Measurements from ENCODE around the gene TBC1D2B. TPM values are rescaled to one million over a fixed set of nuclear protein-coding genes. Genes with fewer than 3 reads are reported as not detected.
A peak's percentile ranks its signal among the peaks of the same experiment; 100 is the strongest.

Gene TBC1D2B
- total RNA-seq, 2 donors from 2014 or later, result 35.9 to 49.1 TPM

GRCh38 chr15:78059110-78059839, 18.2 kb downstream of the TBC1D2B start:
- Histone ChIP-seq H3K4me1 (peaks cover 37% of the 10 kb centered on the region), H3K27me3 (no peaks in the 10 kb centered on the region), H3K36me3 (no peaks in the 10 kb centered on the region), H3K9me3 (no peaks in the 10 kb centered on the region), H3K9ac (ENCODE audit: low read depth in 2 of 2, low read length in 2 of 2) (no peak overlapping the region), H3K27ac (peak overlapping the region; percentile 35), H3K4me3 (no peak overlapping the region)
- no peak for TF ChIP-seq CTCF (IDR thresholded peaks at IDR 0.05)
- no peak for DNase-seq
- intact Hi-C loops (cut with DNase I), result no loop called here

GRCh38 chr15:78058401-78058935, 19.0 kb downstream of the TBC1D2B start:
- Histone ChIP-seq H3K4me3 (no peak overlapping the region), H3K27ac (peak overlapping the region; percentile 35), H3K9me3 (no peaks in the 10 kb centered on the region), H3K27me3 (no peaks in the 10 kb centered on the region), H3K9ac (ENCODE audit: low read depth in 2 of 2, low read length in 2 of 2) (no peak overlapping the region), H3K4me1 (peaks cover 37% of the 10 kb centered on the region), H3K36me3 (no peaks in the 10 kb centered on the region)
- intact Hi-C loops (cut with DNase I), result no loop called here
- DNase-seq, result no peak
- no peak for TF ChIP-seq CTCF (IDR thresholded peaks at IDR 0.05)

DNA sequence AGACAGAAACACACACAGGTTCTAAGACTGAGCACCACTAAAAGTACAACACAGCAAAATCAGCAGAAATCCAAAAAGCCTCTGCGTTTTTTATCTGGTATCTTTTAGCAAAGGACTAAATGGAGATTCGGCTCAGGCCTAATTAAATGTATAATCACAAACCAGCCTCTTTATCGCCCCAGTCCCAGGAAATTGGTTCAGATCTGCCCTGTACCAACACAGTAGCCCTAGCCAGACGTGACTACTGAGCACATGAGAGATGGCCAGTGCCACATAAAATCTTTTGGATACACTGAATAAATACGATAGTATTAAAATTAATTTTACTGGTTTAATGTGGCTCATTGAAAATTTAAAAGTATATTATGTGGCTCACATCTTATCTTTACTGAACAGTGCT, 19.7 kb downstream of the TBC1D2B start:
- TF ChIP-seq CTCF (IDR thresholded peaks at IDR 0.05), result no peak
- Histone ChIP-seq H3K9me3 (no peaks in the 10 kb centered on the region), H3K9ac (ENCODE audit: low read depth in 2 of 2, low read length in 2 of 2) (no peak overlapping the region), H3K4me3 (no peak overlapping the region), H3K4me1 (peaks cover 36% of the 10 kb centered on the region), H3K27ac (no peak overlapping the region), H3K36me3 (no peaks in the 10 kb centered on the region), H3K27me3 (no peaks in the 10 kb centered on the region)
- intact Hi-C loops (cut with DNase I), result no loop called here
- DNase-seq, result no peak

DNA sequence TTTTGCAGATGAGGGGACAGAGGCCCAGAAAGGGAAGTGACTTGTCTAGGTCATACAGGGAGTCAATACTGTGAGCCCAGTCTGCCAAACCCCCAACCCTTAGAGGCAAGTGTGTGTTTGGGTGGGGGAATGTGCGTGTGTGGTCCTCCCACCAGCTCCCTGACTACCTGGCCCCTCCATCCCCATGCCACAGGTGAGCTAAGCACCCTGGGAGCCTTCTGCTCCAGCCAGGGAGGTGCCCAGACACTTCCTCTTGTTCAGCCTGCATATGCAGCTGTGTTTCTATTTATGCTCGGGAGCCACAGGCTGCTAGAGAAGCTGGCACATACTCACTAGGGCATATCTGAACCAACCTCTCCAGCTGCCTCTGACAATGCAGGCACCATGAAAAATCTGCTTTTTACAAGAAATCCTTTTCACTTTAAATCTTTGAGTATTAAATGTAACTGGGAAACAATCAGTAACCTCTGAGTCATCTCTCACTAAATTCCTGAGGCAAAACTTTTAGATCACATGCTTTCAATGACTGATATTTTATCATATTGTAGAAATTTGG, 20.7 kb downstream of the TBC1D2B start:
- Histone ChIP-seq H3K27ac (peak overlapping the region; percentile 65), H3K4me1 (peaks cover 32% of the 10 kb centered on the region), H3K27me3 (no peaks in the 10 kb centered on the region), H3K36me3 (no peaks in the 10 kb centered on the region), H3K9ac (ENCODE audit: low read depth in 2 of 2, low read length in 2 of 2) (peak overlapping the region in 1 of 2 donors; percentile 67), H3K9me3 (no peaks in the 10 kb centered on the region), H3K4me3 (no peak overlapping the region)
- intact Hi-C loops (cut with DNase I), result no loop called here
- TF ChIP-seq CTCF (IDR thresholded peaks at IDR 0.05), result no peak
- DNase-seq, result no peak

GRCh38 chr15:78055919-78056713, 21.4 kb downstream of the TBC1D2B start:
- Histone ChIP-seq H3K9ac (ENCODE audit: low read depth in 2 of 2, low read length in 2 of 2) (peak overlapping the region in 1 of 2 donors; percentile 67), H3K4me3 (no peak overlapping the region), H3K36me3 (no peaks in the 10 kb centered on the region), H3K9me3 (no peaks in the 10 kb centered on the region), H3K27me3 (no peaks in the 10 kb centered on the region), H3K4me1 (peaks cover 35% of the 10 kb centered on the region), H3K27ac (peak overlapping the region; percentile 65)
- DNase-seq, result peak; percentile 76
- TF ChIP-seq CTCF (IDR thresholded peaks at IDR 0.05), result no peak
- intact Hi-C loops (cut with DNase I), result no loop called here
